Renal pelvis (tissue), 4 donors: ENCODE data around the gene TSPAN17. TPM values are rescaled to one million over a fixed set of nuclear protein-coding genes. Genes with fewer than 3 reads are reported as not detected.

Source experiments
- DNase-seq: peaks from one replicate; pipeline ENCODE4 v3.0.0-alpha.2; 2013
- polyA plus RNA-seq, 3 donors: library from polyadenylated mRNA; unstranded; fragments of 120-200 nt; gene quantifications; one replicate each; pipeline ENCODE4 v1.2.1, GENCODE V29; 2013; ENCODE audit not compliant: insufficient read length in 3 of 3

TSPAN17 gene
- polyA plus RNA-seq, 3 donors: 30.9 to 39.2 (median 37.1) TPM

GRCh38 chr5:176702671-176703641, 55.7 kb downstream of the TSPAN17 start:
- no peak for DNase-seq

- DNase-seq: no peak
Observed at GRCh38 chr5:176703857-176704256, 56.6 kb downstream of the TSPAN17 start.

GRCh38 chr5:176704355-176704754, 57.1 kb downstream of the TSPAN17 start:
- DNase-seq: no peak

GRCh38 chr5:176704817-176705216, 57.5 kb downstream of the TSPAN17 start:
- no peak for DNase-seq

Other genes starting within 250 kb of the TSPAN17 start
- gene CLTB, start 230.9 kb upstream of the TSPAN17 start, polyA plus RNA-seq: 10 to 100 TPM; 53.0 to 63.3 (median 55.3) TPM
- gene FAF2, start 199.1 kb upstream of the TSPAN17 start, polyA plus RNA-seq: 10 to 100 TPM; 45.7 to 52.5 (median 48.7) TPM
- 10 to 100 TPM; 54.6 to 73.4 (median 64.7) TPM for gene RNF44, start 110.1 kb upstream of the TSPAN17 start, polyA plus RNA-seq
- 10 to 100 TPM; 25.0 to 26.1 (median 26.0) TPM for gene CDHR2, start 98.1 kb upstream of the TSPAN17 start, polyA plus RNA-seq
- gene GPRIN1, start 37.3 kb upstream of the TSPAN17 start, polyA plus RNA-seq: 1 to 10 TPM; 1.9 to 2.3 (median 2.3) TPM
- under 1 TPM in 1 of 3 donors, not detected in 2; 0.43 TPM for gene SNCB, start 16.9 kb upstream of the TSPAN17 start, polyA plus RNA-seq
- under 1 TPM in 2 of 3 donors, not detected in 1; 0.04 to 0.10 TPM for gene EIF4E1B, start 16.8 kb upstream of the TSPAN17 start, polyA plus RNA-seq
- gene UNC5A, start 163.1 kb downstream of the TSPAN17 start, polyA plus RNA-seq: under 1 TPM; 0.13 to 0.43 (median 0.34) TPM